RCC 7860 (cell line): ENCODE results near the gene ABI3BP.

Source experiments
- DNase-seq: peaks from one replicate; pipeline ENCODE4 v3.0.0-alpha.2; 2015; ENCODE audit warnings: low spot score
- FAIRE-seq: peaks from 2 replicates; lab custom pipeline; 2012; peaks lifted over from hg19 to GRCh38; lab: Jason Lieb, UNC

The ABI3BP gene

DNA sequence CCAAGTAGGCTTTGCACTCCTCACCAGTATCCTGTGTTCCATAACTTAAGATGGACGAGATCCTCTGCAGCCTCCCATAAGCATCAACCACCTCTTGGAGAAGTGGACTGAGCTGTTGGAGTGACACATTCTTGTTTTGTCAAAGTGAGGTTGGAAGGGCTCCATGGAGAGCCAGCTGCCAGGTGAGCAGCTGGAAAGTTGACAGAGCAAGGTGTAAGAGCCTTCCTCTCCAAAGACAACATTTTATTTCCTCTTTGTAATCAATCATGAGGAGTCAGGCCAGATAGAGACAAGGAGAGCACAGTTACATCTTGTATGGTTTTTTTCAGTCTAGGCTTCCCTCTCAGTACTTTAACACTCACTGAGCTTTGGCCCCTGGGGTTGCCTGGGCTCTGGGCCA, 5.1 kb downstream of the ABI3BP start:
- no peak for DNase-seq
- FAIRE-seq = no peak

DNA sequence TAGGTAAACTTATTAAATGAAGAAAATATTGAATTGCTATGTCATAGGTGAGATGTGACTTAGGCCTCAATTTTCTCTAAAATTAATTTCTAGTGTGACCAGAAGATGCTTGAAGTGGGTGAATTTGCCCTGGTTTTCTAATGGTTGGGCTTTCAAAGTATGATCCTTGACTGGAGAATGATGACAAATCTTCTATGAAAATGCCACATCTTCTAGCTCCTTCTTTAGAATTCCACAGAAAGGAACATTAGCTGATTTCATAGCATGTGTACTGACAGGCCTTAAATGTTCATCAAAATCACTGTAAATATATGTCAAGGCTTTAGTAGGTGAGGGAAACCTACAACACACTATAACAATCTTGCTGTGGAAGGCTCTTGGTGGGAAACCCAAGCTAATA, 8.9 kb downstream of the ABI3BP start:
- FAIRE-seq = no peak
- no peak for DNase-seq

DNA sequence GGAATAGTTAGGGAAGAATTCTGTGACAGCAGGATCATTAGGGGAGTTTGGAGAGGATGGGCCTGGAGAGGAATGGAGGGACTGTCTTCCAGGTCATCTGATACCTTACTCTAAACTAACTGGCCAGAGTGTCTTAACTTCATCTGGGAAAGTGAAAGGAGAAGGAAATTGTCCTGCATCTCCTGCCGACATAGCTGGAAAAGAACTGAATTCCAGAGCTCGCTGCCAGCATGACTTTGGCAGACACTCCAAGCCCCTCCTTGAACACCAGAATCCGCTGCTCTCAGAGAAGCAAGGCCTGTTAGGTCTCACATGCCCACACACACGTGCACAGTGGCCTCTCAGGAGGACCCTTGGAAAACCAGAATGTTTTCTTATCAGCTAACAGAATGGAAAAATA, 10.5 kb downstream of the ABI3BP start:
- DNase-seq = no peak
- FAIRE-seq = no peak

DNA sequence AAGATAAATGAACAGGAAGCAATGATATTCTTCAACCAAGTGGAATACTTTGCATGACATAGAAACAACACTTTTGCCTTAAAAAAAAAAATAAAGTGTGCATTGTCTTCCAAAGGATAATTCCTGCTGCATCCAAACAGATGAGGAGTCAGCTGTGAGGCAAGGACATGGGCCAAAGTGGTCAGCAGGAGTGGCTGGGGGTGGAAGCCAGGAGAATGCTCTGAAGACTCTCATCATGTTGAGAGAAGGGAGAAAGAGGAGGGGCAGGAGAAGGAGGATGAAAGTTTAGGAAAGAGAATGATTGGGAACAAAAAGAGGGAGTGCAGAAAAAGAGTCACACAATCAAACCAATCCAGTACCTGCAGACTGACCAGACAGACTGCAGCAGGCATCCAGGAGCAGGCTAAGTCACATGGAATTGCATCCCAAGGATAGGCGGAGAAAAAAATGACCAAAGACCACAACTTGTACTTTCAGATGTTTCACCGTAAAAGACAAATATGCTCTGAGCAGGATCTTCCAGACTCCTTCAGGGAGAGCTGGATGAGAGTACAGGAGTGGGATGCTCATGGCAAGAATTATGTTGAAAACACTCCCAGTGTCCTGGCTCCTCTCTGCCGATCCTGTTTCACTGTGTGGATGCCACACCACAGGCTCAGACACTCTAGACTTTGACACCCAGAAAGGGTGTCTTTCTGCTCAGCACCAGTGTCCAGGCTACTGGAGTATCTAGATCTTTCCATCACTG, 11.9 kb downstream of the ABI3BP start:
- DNase-seq (no peak), FAIRE-seq (no peak)

DNA sequence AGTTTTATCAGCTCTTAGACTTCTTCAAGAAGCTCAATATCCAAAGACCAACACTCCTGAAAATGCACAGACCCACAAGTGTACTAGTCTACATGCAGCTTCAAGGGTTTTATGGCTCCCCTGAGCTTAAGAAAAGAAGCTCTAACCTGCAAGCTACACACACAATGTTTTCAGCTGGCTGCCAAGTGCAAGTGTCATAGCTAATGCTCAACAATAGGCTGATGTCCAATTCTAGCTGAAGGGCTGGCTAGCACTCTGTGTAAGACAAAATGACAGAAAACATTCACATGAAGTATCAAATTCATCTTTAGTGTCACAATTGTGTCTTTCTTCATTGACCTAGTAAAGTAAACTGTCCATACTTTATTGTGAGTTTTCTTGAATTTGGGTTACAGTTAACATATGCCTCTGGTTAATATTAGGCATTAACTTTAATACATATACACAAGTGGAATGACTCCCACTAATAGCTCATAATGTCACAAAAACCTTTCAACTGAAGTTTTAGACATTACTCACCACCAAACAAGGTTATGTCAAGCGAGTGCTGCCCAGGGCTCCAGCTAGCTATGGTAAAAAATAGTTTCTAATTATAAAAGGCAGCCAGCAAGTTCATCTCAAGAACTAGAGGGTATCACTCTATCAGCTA, 15.1 kb downstream of the ABI3BP start:
- DNase-seq = no peak
- FAIRE-seq = no peak

DNA sequence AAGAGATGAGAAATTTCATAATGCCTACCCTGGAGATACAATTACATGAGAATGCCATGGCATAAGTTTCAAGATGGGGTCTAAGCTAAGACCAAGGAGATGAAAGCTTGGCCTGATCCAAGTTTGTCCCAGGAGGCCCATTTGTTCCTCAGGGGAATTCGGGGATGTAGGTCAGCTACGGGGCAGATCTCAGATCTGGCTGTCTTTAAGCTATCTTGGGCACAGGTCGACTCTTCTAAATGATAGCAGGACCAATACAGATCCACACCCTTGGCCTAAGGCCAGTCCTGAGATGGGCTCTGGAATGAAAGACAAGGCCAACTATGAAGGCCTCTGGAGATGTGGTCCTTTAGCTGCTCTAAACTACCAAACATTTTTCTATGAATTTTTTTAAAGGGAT, 16.6 kb downstream of the ABI3BP start:
- no peak for FAIRE-seq
- DNase-seq = no peak

DNA sequence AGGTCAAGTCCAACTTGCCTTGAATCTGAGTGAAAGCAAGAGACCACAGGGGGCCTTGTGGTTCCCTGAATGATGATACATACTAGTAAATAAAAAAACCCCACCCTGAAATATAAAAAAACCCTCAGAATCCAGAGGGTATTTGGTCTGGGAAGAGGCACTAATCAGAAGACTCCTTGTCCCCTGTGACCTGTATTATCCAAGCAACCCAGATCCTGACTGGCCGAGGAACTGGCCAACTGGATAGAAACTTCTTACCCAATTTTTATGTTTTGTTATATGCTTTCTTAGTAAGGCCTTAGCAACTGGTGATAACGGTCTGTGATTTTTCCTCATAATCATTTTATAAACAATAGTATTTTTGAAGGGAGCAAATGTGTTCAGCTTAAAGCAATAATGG, 17.5 kb downstream of the ABI3BP start:
- FAIRE-seq (no peak), DNase-seq (no peak)

DNA sequence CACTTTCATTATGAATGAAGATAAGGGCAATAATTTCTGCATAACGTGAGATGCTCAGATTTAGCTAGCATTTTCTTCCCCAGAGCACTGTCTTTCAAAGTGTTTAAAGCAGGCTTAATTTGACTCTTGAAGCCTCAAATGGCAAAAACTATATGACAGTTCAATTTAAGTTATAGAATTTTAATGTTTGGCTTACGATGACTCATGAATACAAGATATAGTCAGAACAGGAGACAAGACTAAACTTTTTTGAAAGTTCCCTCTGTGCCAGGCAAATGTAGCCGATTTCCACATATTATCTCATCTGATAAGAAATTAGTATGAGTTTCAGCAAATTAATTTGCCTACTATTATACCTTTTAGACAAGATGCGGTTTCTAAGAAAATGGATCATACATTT, 19.6 kb downstream of the ABI3BP start:
- no peak for FAIRE-seq
- no peak for DNase-seq

DNA sequence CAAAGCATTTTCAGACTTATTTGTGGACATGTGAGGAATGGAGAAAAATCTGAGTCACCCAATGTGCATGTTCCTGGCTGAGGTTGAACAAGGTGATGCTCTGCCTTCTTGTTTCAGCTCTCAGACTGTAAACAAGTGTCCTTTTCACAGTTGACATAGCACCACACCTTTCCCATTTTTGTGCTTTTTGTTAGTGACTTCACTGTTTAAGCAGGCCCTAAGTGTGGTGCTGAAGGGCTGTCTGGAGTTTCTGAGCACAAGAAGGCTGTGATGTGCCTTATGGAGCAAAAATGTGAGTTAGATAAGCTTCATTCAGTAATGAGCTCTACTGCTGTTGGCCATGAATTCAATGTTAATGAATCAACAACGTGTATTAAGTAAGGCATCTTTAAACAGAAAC, 20.4 kb downstream of the ABI3BP start:
- DNase-seq (no peak), FAIRE-seq (no peak)

DNA sequence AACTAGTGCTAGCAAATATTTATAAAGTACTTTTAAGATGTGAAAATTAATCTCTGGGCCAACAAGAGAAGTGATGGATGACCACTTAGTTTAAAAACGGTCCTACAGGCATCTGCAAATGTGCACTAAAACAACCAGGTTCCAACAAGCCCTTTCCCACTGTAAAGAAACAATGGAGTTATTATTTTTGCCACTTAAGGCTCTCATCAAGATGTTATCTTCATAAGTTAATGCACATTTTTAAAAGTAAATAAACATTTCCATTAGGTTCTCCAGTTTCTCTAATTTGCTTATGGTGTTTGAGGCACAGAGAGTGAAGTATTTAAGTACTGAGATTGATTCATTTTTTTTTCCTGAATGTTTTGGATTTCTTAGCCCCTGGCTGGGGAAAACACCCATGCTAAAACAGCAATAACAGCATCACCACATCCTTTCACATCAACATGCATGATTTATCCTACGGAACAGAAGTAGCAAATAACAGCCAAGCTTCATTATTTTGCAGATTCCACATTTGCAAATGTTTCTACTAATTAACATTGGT, 20.8 kb downstream of the ABI3BP start:
- no peak for FAIRE-seq
- DNase-seq = no peak

DNA sequence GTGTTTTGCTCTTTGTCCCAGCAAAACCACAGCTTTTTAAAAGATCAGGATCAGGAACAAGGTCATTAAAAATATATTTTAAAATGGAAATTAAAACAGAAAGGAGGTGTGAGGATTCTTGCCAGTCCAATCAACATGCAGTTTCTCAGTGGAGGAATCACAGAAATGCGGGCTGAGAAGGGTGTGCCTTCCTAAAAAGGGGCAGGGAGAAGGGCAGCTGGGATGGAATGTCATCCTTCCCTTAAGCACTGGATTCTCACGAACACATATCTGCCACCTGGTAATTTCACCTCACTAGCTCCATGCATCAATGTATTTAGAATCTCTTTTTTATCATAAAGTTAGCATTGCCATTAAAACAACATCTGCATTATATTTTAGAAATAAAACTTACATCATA, 21.4 kb downstream of the ABI3BP start:
- no peak for DNase-seq

DNA sequence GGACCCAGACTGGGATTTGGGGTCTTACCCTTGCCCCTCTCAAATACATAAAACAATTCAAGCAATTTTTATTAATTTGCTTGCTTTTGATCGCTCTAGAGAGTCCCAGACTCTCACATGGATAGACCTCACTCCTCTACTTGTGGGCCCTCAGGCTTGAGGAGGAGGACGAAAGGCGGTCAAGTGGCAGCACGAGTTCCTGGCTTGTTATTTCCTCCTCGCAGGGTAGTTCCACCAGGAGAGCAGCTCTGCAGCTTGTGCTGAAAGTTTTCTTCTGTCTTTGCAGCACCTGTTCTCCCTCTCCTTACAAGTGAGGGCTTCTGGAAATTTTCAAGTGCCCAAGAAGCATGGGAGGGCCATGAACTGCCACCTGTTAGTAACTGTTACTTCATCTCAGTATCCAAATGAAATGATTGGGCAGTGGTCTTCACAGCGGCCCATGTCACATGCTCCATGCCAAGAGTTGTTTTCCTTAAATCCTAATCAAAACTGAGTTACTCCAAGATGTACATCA, 22.7 kb downstream of the ABI3BP start:
- FAIRE-seq (no peak), DNase-seq (no peak)

More for the DNA sequence above, 21.4 kb downstream of the ABI3BP start:
- FAIRE-seq = no peak

DNA sequence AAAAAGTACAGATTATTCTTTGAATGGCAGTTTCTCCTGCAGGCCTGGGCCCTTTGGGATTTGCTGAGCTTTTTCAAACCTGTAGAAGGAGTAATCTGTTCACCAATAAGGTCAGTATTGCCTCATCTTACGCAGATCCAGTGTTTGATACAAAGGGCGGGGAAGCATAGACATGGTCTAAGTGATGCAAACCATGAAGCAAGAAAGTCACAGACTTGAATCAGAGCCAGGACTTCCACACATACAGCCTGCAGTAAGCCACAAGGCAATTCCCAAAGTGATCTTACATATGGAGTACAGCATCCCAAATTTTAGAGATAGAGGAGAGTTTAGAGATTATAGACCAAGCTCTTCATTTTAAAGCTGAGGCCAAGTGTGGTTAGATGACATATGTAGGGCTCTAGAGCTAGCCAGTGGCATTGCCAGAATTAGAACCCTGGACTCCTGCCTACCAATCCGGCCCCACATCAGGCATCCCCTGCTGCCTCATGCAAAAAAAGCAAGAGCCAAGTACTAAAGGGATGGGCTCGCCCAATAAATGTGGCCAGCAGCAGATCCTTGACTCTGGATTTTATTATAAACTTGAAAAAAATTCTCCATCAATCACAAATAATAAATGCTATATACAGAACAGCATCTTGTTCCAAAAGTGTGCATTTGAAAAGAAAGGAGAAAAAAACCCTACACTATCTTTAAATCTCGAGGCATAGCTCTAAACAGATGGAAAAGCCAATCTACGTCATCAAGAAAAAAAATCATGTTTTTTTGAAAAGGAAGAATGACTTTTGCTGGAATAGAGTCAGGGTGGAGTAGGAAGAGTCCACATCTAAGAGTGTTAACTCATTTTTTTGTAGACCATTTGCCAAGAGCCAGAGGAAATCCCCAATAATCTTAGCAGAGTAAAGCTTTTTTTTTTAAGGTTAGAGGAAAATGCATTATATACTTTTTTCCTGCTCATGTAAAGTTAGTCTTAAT, 24.0 kb downstream of the ABI3BP start:
- no peak for FAIRE-seq
- DNase-seq = no peak

DNA sequence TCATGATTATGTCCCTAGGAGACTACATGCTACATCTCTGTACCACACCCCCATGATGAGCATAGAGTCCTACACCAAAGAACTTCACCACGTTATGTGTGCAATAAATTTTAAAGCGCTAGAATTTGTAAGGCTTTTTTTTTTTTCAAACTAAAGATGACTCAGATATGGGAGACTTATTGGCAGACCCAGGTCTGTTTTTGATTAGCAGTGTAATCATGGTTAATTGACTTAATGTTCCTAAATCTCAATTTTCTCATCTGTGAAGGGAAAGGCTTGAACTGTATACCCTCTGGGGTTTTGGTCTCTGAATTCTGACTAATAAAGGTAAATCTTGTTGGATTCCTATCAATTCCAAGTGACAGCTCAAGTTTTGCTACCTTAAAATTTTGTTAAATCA, 26.4 kb downstream of the ABI3BP start:
- DNase-seq (no peak), FAIRE-seq (no peak)

DNA sequence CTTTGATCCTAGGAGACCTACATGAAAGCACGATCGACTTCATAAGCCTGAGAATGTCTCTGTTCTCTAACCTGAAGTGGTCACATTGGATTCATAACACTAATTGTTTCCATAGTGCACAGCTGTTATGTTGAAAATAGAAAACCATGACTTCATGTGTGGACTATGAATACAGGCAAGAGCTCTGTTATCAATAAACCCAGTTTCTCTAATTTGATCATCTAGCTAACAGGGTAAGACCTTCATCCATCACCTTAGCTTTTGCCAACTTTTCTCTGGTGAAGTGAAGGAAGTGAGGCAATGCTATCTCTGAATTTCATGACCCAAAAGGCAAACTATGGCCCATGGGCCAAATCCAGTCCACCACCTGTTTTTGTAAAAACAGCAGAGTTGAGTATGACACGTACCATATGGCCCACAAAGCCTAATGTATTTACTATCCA, 27.2 kb downstream of the ABI3BP start:
- DNase-seq = no peak
- no peak for FAIRE-seq

DNA sequence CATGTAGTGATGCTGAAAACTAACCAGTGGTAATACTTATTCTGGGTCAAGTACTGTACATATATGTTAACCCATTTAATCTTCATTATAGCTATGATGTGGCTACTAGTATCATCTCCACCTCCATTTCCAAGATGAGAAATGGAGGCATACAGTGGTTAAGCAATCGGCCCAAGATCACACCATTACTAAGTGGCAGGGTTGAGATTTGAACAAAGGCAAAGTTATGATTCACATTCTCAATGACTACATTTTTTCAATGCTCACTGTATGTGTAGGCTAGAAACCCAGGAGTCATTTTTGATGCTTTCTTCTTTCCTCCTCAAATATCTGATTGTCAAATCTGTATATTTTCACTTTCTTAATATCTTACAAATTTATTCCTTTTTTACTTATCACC, 30.2 kb downstream of the ABI3BP start:
- DNase-seq (no peak), FAIRE-seq (no peak)

DNA sequence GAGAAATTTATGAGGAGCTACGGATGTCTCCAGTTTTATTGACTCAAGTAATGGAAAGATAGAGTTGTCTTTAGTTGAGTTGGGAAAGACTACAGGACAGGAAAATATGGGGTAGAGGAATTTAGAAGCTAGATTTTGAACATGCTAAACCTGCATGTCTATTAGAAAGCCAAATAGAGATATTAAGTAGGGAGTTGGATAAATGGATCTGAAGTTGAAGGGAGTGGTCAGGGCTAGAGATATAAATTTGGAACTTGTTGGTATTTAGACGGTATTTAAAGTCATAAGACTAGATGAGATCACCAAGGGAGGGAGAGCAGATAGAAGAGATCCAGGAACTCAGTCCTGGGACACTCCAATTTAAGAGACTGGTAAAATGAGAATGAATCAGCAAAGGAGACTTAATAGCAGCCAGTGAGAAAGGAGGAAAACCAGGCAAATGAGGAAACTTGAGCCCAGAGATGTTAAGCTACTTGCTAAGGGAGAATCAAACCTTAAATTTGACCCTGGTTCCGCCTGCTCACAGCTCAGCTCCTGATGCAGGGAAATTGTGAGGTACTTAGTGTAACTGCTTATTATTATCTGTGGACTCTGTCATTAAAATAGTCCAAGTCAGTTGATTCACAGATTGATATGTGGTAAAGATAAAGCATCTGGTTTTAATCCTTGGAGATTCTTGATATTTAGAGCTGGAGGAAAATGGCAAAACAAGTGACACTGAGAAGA, 35.8 kb downstream of the ABI3BP start:
- DNase-seq (no peak), FAIRE-seq (no peak)

DNA sequence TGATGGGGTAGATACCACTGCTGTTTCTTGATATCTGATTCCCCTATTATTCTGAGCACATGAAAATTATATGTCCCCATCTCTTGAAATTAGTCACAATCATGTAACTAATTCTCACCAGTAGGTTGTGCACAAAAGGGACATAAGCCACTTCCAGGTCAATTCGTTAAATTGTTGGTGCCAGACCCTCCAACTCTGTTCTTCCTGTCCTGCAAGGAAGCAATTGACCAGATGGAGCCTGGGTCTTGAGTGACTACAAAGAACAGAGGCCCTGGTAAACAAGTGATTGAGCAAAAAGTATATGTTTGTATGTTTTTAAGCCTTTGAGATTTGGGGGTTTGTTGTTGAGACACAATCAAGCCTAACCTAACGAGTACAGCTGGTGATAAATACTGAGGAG, 36.9 kb downstream of the ABI3BP start:
- DNase-seq = no peak
- FAIRE-seq = no peak

DNA sequence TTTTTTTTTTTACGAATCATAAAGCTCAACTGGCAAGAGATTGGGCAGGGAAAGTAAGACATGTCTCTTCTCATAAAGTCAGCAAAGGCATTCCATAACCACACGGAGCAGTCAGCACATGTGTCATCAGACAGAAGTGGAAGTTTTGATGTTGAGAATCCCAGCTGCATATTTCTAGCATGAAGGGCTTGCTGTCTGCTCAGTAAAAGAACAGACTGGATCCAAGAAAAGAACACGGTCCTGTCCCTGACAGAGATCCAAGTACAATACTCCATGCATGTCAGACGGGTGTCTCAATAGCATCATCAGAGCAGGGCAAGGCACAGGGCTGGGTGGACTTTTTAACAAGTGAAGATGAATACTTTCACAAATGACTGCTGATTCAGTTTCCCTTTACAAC, 38.2 kb downstream of the ABI3BP start:
- no peak for DNase-seq
- no peak for FAIRE-seq

DNA sequence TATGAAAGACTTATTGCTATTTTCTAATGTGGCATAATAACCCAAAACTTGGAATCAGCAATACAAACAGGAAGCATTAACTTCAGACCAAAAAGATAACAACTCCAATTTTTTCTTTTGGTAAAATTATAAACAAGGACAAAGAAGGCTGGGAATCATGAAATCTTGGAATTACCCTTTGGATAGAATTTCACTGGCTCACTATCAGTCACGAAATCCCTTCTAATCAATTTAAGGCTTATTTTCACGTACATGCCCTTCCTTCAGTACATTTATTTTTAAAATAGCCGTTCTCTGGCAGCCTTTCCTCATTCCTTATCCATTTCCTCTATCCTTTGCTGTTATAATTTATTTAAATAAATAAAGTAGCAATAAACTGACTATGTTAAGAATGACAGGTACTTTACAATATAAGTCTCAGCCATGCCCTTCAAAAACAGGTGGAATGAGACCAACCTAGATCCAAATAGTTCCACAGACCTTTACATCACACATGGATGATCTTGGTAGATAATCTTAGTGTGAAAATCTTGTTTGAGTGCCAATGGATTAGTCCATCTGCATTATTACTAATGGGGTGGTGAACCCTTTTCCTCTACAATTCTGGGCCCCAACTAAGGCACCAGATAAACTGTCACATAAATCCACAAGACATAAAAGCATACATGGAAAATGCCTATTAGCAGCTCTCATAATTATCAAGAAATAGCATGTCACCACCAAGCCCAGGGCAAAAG, 38.9 kb downstream of the ABI3BP start:
- DNase-seq = no peak
- FAIRE-seq = no peak
